ENCODE measurements around the gene CCDC40.

Gene CCDC40

GRCh38 chr17:80018917-80019651, 17.4 kb upstream of the CCDC40 start:
- H3K27me3 Mint-ChIP-seq = no peaks in the 10 kb centered on the region
- ATAC-seq (replicated peaks) (no peak), DNase-seq (no peak)
- no peaks in the 10 kb centered on the region for H3K9me3 Mint-ChIP-seq
- no peak overlapping the region for H3K27ac Mint-ChIP-seq
- H3K4me3 Mint-ChIP-seq = no peak overlapping the region
- H3K36me3 Mint-ChIP-seq (ENCODE audit: insufficient read depth) = peaks cover 3% of the 10 kb centered on the region
- no peaks in the 10 kb centered on the region for H3K4me1 Mint-ChIP-seq (ENCODE audit: low read depth in 2 of 2)

- Mint-ChIP-seq H3K27me3 (no peaks in the 10 kb centered on the region), H3K36me3 (ENCODE audit: insufficient read depth) (peaks cover 3% of the 10 kb centered on the region), H3K4me1 (ENCODE audit: low read depth in 2 of 2) (no peaks in the 10 kb centered on the region), H3K4me3 (no peak overlapping the region), H3K9me3 (no peaks in the 10 kb centered on the region), H3K27ac (no peak overlapping the region)
- ATAC-seq (replicated peaks) (no peak), DNase-seq (no peak)
Observed at GRCh38 chr17:80021600-80021999, 14.8 kb upstream of the CCDC40 start.

GRCh38 chr17:80023481-80024205, 12.8 kb upstream of the CCDC40 start:
- H3K9me3 Mint-ChIP-seq = no peaks in the 10 kb centered on the region
- H3K4me1 Mint-ChIP-seq (ENCODE audit: low read depth in 2 of 2) = no peaks in the 10 kb centered on the region
- DNase-seq = no peak
- no peak overlapping the region for H3K4me3 Mint-ChIP-seq
- ATAC-seq (replicated peaks) = no peak
- no peaks in the 10 kb centered on the region for H3K27me3 Mint-ChIP-seq
- H3K27ac Mint-ChIP-seq = no peak overlapping the region
- H3K36me3 Mint-ChIP-seq (ENCODE audit: insufficient read depth) = peaks cover 3% of the 10 kb centered on the region

GRCh38 chr17:80024206-80024972, 12.1 kb upstream of the CCDC40 start:
- no peak for ATAC-seq (replicated peaks)

GRCh38 chr17:80025140-80025539, 11.3 kb upstream of the CCDC40 start:
- Mint-ChIP-seq H3K27me3 (no peaks in the 10 kb centered on the region), H3K9me3 (no peaks in the 10 kb centered on the region), H3K4me3 (no peak overlapping the region), H3K27ac (no peak overlapping the region), H3K36me3 (ENCODE audit: insufficient read depth) (peaks cover 3% of the 10 kb centered on the region), H3K4me1 (ENCODE audit: low read depth in 2 of 2) (no peaks in the 10 kb centered on the region)
- DNase-seq (no peak), ATAC-seq (replicated peaks) (no peak)

More at GRCh38 chr17:80024206-80024972, 12.1 kb upstream of the CCDC40 start:
- Mint-ChIP-seq H3K27me3 (no peaks in the 10 kb centered on the region), H3K4me1 (ENCODE audit: low read depth in 2 of 2) (no peaks in the 10 kb centered on the region), H3K36me3 (ENCODE audit: insufficient read depth) (peaks cover 3% of the 10 kb centered on the region), H3K27ac (no peak overlapping the region), H3K4me3 (no peak overlapping the region), H3K9me3 (no peaks in the 10 kb centered on the region)
- DNase-seq = no peak

GRCh38 chr17:80025796-80026195, 10.6 kb upstream of the CCDC40 start:
- H3K4me3 Mint-ChIP-seq = no peak overlapping the region
- H3K4me1 Mint-ChIP-seq (ENCODE audit: low read depth in 2 of 2) = no peaks in the 10 kb centered on the region
- no peaks in the 10 kb centered on the region for H3K9me3 Mint-ChIP-seq
- ATAC-seq (replicated peaks) (no peak), DNase-seq (no peak)
- H3K36me3 Mint-ChIP-seq (ENCODE audit: insufficient read depth) = peaks cover 3% of the 10 kb centered on the region
- no peak overlapping the region for H3K27ac Mint-ChIP-seq
- H3K27me3 Mint-ChIP-seq = no peaks in the 10 kb centered on the region

- Mint-ChIP-seq H3K4me1 (ENCODE audit: low read depth in 2 of 2) (no peaks in the 10 kb centered on the region), H3K9me3 (no peaks in the 10 kb centered on the region)
Observed at GRCh38 chr17:80026359-80027042, 9.9 kb upstream of the CCDC40 start.

GRCh38 chr17:80027043-80027435, 9.4 kb upstream of the CCDC40 start:
- Mint-ChIP-seq H3K9me3 (no peaks in the 10 kb centered on the region), H3K27me3 (no peaks in the 10 kb centered on the region), H3K27ac (no peak overlapping the region), H3K4me3 (no peak overlapping the region), H3K4me1 (ENCODE audit: low read depth in 2 of 2) (no peaks in the 10 kb centered on the region), H3K36me3 (ENCODE audit: insufficient read depth) (peaks cover 5% of the 10 kb centered on the region)
- ATAC-seq (replicated peaks) (no peak), DNase-seq (no peak)

More at GRCh38 chr17:80026359-80027042, 9.9 kb upstream of the CCDC40 start:
- no peak overlapping the region for H3K27ac Mint-ChIP-seq
- no peak for DNase-seq
- H3K36me3 Mint-ChIP-seq (ENCODE audit: insufficient read depth) = peaks cover 3% of the 10 kb centered on the region
- H3K4me3 Mint-ChIP-seq = no peak overlapping the region
- H3K27me3 Mint-ChIP-seq = no peaks in the 10 kb centered on the region
- ATAC-seq (replicated peaks) = no peak

GRCh38 chr17:80028030-80028429, 8.4 kb upstream of the CCDC40 start:
- Mint-ChIP-seq H3K4me3 (no peak overlapping the region), H3K27ac (no peak overlapping the region), H3K4me1 (ENCODE audit: low read depth in 2 of 2) (peaks cover 0 to 2% of the 10 kb centered on the region in 2 donors), H3K27me3 (no peaks in the 10 kb centered on the region), H3K36me3 (ENCODE audit: insufficient read depth) (peaks cover 6% of the 10 kb centered on the region), H3K9me3 (no peaks in the 10 kb centered on the region)
- DNase-seq = no peak
- ATAC-seq (replicated peaks) = no peak

- ATAC-seq (replicated peaks) (no peak), DNase-seq (no peak)
Observed at GRCh38 chr17:80029258-80029974, 7.0 kb upstream of the CCDC40 start.

GRCh38 chr17:80030730-80031410, 5.6 kb upstream of the CCDC40 start:
- H3K36me3 Mint-ChIP-seq (ENCODE audit: insufficient read depth) = peaks cover 13% of the 10 kb centered on the region
- H3K27me3 Mint-ChIP-seq = peaks cover 5 to 8% of the 10 kb centered on the region in 2 donors
- peaks cover 5 to 6% of the 10 kb centered on the region in 2 donors for H3K4me1 Mint-ChIP-seq (ENCODE audit: low read depth in 2 of 2)
- DNase-seq (no peak), ATAC-seq (replicated peaks) (no peak)
- H3K9me3 Mint-ChIP-seq = no peaks in the 10 kb centered on the region
- H3K4me3 Mint-ChIP-seq = no peak overlapping the region
- H3K27ac Mint-ChIP-seq = no peak overlapping the region

More at GRCh38 chr17:80029258-80029974, 7.0 kb upstream of the CCDC40 start:
- peaks cover 8% of the 10 kb centered on the region for H3K36me3 Mint-ChIP-seq (ENCODE audit: insufficient read depth)
- H3K4me3 Mint-ChIP-seq = no peak overlapping the region
- no peak overlapping the region for H3K27ac Mint-ChIP-seq
- no peaks in the 10 kb centered on the region for H3K27me3 Mint-ChIP-seq
- peaks cover 0 to 2% of the 10 kb centered on the region in 2 donors for H3K4me1 Mint-ChIP-seq (ENCODE audit: low read depth in 2 of 2)
- H3K9me3 Mint-ChIP-seq = no peaks in the 10 kb centered on the region

- Mint-ChIP-seq H3K4me3 (no peak overlapping the region), H3K9me3 (no peaks in the 10 kb centered on the region), H3K36me3 (ENCODE audit: insufficient read depth) (peaks cover 22% of the 10 kb centered on the region), H3K27ac (no peak overlapping the region), H3K4me1 (ENCODE audit: low read depth in 2 of 2) (peaks cover 8 to 9% of the 10 kb centered on the region in 2 donors), H3K27me3 (peaks cover 5 to 8% of the 10 kb centered on the region in 2 donors)
- no peak for DNase-seq
- ATAC-seq (replicated peaks) = no peak
Observed at GRCh38 chr17:80031691-80032430, 4.6 kb upstream of the CCDC40 start.
